ENCODE data around the gene RAB11FIP3.

DNA sequence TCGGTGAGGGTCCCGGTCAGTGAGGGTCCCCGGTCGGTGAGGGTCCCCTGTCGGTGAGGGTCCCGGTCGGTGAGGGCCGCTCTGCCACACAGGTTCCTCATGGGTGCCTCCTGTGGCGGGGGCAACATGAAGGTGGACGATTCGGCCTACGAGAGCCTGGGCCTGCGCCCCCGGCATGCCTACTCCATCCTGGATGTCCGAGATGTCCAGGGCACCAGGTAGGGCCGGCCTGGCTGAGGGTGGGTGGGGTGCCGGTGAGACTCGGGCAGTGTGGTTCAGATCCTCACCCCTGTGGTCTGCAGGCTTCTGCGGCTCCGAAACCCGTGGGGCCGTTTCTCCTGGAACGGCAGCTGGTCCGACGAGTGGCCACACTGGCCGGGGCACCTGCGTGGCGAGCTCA, 125.8 kb downstream of the RAB11FIP3 start:
- TF ChIP-seq, protein P1, sequence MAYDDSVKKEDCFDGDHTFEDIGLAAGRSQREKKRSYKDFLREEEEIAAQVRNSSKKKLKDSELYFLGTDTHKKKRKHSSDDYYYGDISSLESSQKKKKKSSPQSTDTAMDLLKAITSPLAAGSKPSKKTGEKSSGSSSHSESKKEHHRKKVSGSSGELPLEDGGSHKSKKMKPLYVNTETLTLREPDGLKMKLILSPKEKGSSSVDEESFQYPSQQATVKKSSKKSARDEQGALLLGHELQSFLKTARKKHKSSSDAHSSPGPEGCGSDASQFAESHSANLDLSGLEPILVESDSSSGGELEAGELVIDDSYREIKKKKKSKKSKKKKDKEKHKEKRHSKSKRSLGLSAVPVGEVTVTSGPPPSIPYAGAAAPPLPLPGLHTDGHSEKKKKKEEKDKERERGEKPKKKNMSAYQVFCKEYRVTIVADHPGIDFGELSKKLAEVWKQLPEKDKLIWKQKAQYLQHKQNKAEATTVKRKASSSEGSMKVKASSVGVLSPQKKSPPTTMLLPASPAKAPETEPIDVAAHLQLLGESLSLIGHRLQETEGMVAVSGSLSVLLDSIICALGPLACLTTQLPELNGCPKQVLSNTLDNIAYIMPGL (CRISPR knock-in tag; IDR thresholded peaks at IDR 0.05; ENCODE audit: borderline replicate concordance), result no peak
- TF ChIP-seq, protein P2, sequence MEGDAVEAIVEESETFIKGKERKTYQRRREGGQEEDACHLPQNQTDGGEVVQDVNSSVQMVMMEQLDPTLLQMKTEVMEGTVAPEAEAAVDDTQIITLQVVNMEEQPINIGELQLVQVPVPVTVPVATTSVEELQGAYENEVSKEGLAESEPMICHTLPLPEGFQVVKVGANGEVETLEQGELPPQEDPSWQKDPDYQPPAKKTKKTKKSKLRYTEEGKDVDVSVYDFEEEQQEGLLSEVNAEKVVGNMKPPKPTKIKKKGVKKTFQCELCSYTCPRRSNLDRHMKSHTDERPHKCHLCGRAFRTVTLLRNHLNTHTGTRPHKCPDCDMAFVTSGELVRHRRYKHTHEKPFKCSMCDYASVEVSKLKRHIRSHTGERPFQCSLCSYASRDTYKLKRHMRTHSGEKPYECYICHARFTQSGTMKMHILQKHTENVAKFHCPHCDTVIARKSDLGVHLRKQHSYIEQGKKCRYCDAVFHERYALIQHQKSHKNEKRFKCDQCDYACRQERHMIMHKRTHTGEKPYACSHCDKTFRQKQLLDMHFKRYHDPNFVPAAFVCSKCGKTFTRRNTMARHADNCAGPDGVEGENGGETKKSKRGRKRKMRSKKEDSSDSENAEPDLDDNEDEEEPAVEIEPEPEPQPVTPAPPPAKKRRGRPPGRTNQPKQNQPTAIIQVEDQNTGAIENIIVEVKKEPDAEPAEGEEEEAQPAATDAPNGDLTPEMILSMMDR (IDR thresholded peaks at IDR 0.05), result no peak
- TF ChIP-seq EHMT2 (IDR thresholded peaks at IDR 0.05; ENCODE audit: low read depth) (no peak), MYC (IDR thresholded peaks at IDR 0.05; ENCODE audit: borderline replicate concordance, low read length) (no peak), TFCP2L1 (CRISPR knock-in tag; IDR thresholded peaks at IDR 0.05) (no peak)
- TF ChIP-seq, protein P3, sequence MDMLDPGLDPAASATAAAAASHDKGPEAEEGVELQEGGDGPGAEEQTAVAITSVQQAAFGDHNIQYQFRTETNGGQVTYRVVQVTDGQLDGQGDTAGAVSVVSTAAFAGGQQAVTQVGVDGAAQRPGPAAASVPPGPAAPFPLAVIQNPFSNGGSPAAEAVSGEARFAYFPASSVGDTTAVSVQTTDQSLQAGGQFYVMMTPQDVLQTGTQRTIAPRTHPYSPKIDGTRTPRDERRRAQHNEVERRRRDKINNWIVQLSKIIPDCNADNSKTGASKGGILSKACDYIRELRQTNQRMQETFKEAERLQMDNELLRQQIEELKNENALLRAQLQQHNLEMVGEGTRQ (IDR thresholded peaks at IDR 0.05), result no peak

All from A549 (cell line).